Measurements from ENCODE around the gene PFKP.

PFKP gene

DNA sequence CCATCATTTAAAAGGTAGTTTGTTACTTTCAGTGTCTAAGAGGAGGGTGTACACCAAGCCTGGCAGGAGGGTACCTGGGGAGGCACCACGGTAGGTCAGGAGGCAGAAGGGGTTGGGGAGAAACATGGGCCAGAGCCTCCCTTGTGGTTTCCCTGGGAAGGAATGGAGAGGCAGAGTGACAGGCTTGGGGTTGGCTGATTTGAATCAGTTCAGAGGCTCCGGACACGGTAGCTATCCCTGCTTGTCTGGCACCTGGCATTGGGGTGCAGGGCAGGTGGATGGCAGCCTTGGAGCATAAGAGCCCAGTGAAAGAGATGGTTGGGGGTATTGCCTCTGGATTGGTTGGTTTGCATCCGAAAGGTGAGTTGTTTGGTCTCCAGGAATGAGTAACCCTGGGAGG is 30.2 kb upstream of the PFKP start:
- POLR2A ChIA-PET = no interaction called here
- H3K27ac ChIP-seq (ENCODE audit: extremely low read depth, low read depth, low read length) = no peak overlapping the region
- no peak overlapping the region for H3K4me3 ChIP-seq (ENCODE audit: low read depth, low read length)
- no peak for TF ChIP-seq ZNF292 (tag by site-specific recombination; IDR thresholded peaks at IDR 0.05; ENCODE audit: borderline replicate concordance, low read depth)
- no peak for TF ChIP-seq ZNF660 (tag by site-specific recombination; IDR thresholded peaks at IDR 0.05)
- TF ChIP-seq ZNF843 (tag by site-specific recombination; IDR thresholded peaks at IDR 0.05) = no peak
- no peak for TF ChIP-seq ZNF350 (tag by site-specific recombination; IDR thresholded peaks at IDR 0.05)
- no peak for TF ChIP-seq KLF9 (tag by site-specific recombination; IDR thresholded peaks at IDR 0.05; ENCODE audit: low read depth)
- no peak for TF ChIP-seq ZNF701 (tag by site-specific recombination; IDR thresholded peaks at IDR 0.05)
- no peak for TF ChIP-seq ZNF211 (tag by site-specific recombination; IDR thresholded peaks at IDR 0.05; ENCODE audit: low read depth)
- TF ChIP-seq, protein P1, sequence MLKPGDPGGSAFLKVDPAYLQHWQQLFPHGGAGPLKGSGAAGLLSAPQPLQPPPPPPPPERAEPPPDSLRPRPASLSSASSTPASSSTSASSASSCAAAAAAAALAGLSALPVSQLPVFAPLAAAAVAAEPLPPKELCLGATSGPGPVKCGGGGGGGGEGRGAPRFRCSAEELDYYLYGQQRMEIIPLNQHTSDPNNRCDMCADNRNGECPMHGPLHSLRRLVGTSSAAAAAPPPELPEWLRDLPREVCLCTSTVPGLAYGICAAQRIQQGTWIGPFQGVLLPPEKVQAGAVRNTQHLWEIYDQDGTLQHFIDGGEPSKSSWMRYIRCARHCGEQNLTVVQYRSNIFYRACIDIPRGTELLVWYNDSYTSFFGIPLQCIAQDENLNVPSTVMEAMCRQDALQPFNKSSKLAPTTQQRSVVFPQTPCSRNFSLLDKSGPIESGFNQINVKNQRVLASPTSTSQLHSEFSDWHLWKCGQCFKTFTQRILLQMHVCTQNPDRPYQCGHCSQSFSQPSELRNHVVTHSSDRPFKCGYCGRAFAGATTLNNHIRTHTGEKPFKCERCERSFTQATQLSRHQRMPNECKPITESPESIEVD (tag by site-specific recombination; IDR thresholded peaks at IDR 0.05) = no peak
- TF ChIP-seq ZNF555 (tag by site-specific recombination; conservative IDR thresholded peaks at IDR 0.05) = no peak
- no peak for TF ChIP-seq REPIN1 (tag by site-specific recombination; IDR thresholded peaks at IDR 0.05; ENCODE audit: low read depth)
- no peak for TF ChIP-seq ZNF214 (tag by site-specific recombination; IDR thresholded peaks at IDR 0.05; ENCODE audit: borderline replicate concordance)
- no peak for TF ChIP-seq ZBTB20 (tag by site-specific recombination; IDR thresholded peaks at IDR 0.05)
- TF ChIP-seq ZNF223 (tag by site-specific recombination; IDR thresholded peaks at IDR 0.05) = no peak
- TF ChIP-seq ZNF138 (tag by site-specific recombination; IDR thresholded peaks at IDR 0.05; ENCODE audit: borderline replicate concordance) = no peak
- TF ChIP-seq HOXD13 (CRISPR knock-in tag; IDR thresholded peaks at IDR 0.05; ENCODE audit: borderline replicate concordance) = no peak
- H3K36me3 ChIP-seq (ENCODE audit: control insufficient read depth in 2 of 2, insufficient read depth in 1 of 2, low read length in 2 of 2) = no peaks in the 10 kb centered on the region
- no peaks in the 10 kb centered on the region for H3K9me3 ChIP-seq (ENCODE audit: control insufficient read depth, insufficient read depth, low read depth, low read length)
- CTCF ChIA-PET = interaction anchor here (2.4 kb wide), 1 partner anchor 109 kb away, joined by 8 read pairs; no protein-coding TSS in a partner anchor
- H3K4me1 ChIP-seq (ENCODE audit: control insufficient read depth, insufficient read depth, low read length) = no peaks in the 10 kb centered on the region

- no peak for TF ChIP-seq ZNF621 (tag by site-specific recombination; IDR thresholded peaks at IDR 0.05)
- no peak for TF ChIP-seq KLF9 (tag by site-specific recombination; IDR thresholded peaks at IDR 0.05; ENCODE audit: low read depth)
- TF ChIP-seq ZNF239 (tag by site-specific recombination; IDR thresholded peaks at IDR 0.05) = no peak
- TF ChIP-seq MYNN (tag by site-specific recombination; IDR thresholded peaks at IDR 0.05; ENCODE audit: borderline replicate concordance) = no peak
- TF ChIP-seq ZNF37A (tag by site-specific recombination; IDR thresholded peaks at IDR 0.05) = no peak
- no peak for TF ChIP-seq ZNF654 (tag by site-specific recombination; IDR thresholded peaks at IDR 0.05; ENCODE audit: low read depth)
- TF ChIP-seq TCF7L2 (IDR thresholded peaks at IDR 0.05; ENCODE audit: borderline replicate concordance, low read depth, low read length) = no peak
- no peak for TF ChIP-seq ZNF10 (tag by site-specific recombination; IDR thresholded peaks at IDR 0.05)
- TF ChIP-seq ZNF132 (tag by site-specific recombination; IDR thresholded peaks at IDR 0.05; ENCODE audit: borderline replicate concordance) = no peak
- TF ChIP-seq ZNF138 (tag by site-specific recombination; IDR thresholded peaks at IDR 0.05; ENCODE audit: borderline replicate concordance) = no peak
- TF ChIP-seq ZNF26 (tag by site-specific recombination; IDR thresholded peaks at IDR 0.05) = no peak
- no peak for TF ChIP-seq GLI4 (tag by site-specific recombination; IDR thresholded peaks at IDR 0.05)
- TF ChIP-seq ZNF341 (tag by site-specific recombination; IDR thresholded peaks at IDR 0.05; ENCODE audit: low read depth) = no peak
- ChIA-PET POLR2A (no interaction called here), CTCF (interaction anchor here (0.6 to 0.9 kb wide), 2 partner anchors 31 to 112 kb away, joined by 3 to 4 read pairs; no protein-coding TSS in a partner anchor)
Observed at GRCh38 chr10:3040069-3040468, 27.3 kb upstream of the PFKP start.

More at GRCh38 chr10:3040069-3040468, 27.3 kb upstream of the PFKP start:
- no peaks in the 10 kb centered on the region for H3K9me3 ChIP-seq (ENCODE audit: control insufficient read depth, insufficient read depth, low read depth, low read length)
- no peaks in the 10 kb centered on the region for H3K36me3 ChIP-seq (ENCODE audit: control insufficient read depth in 2 of 2, insufficient read depth in 1 of 2, low read length in 2 of 2)
- H3K4me3 ChIP-seq (ENCODE audit: low read depth, low read length) = no peak overlapping the region
- H3K4me1 ChIP-seq (ENCODE audit: control insufficient read depth, insufficient read depth, low read length) = no peaks in the 10 kb centered on the region
- no peak overlapping the region for H3K27ac ChIP-seq (ENCODE audit: extremely low read depth, low read depth, low read length)

Measured in HEK293 (cell line).